HG02943 (cell line): Measurements from ENCODE around the gene MYO3B.

Source experiments
- ATAC-seq: cut with Tn5 transposase; IDR thresholded peaks from one replicate; pipeline ENCODE4 v1.9.1; 2021; ENCODE audit warnings: mild to moderate bottlenecking, low read depth, moderate library complexity; ENCODE audit not compliant: unreplicated experiment

MYO3B gene

DNA sequence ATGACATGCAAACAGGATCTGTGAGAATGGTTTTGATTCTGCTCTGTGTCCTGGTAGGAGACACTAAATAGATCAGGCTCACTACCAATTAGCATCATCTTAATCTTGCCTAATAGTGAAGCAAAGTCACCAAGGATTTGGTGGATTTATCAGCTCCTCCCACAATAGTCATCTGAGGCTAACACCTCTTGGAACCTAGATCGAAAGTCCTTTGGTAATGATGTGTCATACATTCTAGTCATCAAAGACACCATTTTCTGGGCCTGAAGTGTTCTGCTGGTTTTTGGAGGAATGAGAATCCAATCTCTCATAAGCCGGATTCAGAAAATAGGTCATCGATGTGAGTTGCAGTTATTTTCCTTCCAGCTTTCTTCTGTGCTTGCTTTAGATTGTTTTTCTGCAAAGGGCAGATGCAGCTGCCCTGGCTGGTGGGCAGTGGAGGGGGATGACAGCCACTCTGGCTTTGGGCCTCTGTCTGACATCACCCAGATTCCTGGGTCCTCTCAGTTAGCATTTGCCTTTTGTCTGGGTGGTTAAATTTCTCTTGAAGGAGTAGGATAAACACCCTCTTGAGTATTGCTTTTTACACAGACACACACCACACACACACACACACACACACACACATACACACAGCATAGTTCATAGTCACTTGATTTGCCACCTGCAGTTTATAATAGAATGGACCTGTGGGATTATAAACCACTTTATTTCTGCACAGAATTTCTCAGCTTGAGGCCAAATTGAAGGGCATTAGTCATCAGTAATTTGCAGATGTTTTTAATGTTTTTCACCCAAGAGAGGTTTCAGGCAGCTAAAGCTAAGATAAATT is at the start of gene MYO3B:
Gene MYO3B, plus strand, starts transcription at position 198 of the 832 bp plus-strand sequence. Its CDS starts 141 bp downstream, at position 339.
- ATAC-seq, result no peak

DNA sequence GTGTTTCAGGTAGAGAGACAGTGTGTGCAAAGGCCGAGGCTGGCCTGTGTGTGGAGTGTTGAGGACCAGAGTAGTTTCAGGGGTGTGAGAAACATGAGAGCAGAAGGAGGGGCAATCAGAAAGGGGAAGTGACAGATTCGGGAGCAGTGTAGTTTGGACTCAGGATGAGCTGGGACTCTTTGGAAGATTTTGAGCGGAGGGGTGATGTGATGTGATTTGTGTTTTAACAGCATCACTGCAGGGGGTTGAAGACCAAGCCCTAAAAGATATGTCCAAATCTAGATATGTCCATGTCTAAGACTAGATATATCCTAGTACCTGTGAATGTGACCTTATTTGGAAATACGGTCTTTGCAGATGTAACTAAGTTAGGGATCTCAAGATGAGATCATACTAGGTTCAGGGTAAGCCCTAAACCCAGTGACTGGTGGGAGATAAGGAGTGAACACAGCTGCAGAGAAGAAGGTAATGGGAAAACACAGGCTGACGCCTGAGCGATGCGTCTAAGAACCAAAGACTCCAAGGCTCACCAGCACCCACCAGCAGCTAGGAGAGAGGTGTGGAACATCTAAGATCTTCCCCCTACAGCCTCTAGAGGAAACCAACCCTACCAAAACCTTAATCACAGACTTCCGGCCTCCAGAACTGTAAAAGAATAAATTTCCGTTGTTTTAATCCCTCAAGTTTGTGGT is 38.5 kb upstream of the MYO3B start:
- ATAC-seq, result no peak

DNA sequence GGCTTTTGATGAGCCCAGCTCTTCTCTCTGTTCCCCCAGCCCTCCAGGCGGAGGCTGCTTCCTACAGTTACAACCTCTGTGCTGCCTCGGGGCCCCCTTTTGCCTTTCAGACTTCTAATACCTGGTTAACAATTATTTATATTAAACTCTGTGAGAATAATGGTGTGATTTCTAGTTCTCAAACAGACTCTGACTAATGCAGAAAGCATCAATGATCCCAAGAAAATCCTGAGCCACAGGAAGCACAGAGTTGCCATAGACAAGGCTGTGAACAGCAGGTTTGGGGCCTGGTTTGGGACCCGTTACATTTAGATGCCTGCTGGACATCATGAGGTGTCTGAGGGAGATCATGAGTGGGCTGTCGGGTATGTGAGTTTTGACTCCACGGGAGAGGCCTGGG is 37.4 kb upstream of the MYO3B start:
- no peak for ATAC-seq

DNA sequence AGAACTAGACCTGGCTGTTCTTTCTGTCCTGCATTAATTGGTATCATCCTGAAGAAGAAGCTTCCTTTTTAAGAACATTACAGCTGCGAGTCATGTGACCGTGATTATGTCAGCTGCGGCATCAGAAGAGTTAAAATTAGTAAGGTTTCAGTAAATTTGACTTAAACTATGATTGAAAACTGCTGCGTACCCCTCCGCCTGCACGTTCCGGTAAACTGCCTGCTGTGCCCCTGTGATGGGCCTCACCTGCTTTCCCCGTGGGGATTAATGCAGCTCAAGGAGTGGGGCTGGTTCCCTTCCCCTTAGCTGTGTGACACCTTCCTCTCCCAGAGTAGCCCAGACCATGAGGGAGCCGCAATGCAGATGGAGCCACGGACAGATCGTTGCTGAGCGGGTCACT is 36.1 kb upstream of the MYO3B start:
- ATAC-seq, result no peak

DNA sequence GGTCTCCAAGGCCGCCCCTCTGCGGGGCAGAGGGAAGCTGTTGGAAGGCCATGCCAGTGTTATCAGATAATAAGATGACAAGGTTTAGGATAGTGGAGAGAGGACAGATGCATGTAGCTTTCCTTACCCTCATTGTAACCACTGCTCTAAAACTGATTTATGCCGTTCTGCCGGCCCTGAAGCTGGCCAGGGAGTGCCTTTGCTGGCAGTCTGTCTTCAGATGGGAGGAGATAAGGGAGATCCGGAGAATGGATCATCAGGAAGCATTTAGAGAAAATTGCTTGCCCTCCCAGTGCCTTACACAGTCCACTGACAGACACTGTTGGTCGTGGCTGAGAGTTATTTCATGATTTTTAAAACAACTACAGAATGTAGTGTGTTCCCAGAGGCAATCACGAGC is 35.4 kb upstream of the MYO3B start:
- ATAC-seq, result no peak

- no peak for ATAC-seq
Observed at GRCh38 chr2:170143045-170143717, 34.8 kb upstream of the MYO3B start.

- ATAC-seq, result no peak
Observed at GRCh38 chr2:170144761-170145160, 33.2 kb upstream of the MYO3B start.

DNA sequence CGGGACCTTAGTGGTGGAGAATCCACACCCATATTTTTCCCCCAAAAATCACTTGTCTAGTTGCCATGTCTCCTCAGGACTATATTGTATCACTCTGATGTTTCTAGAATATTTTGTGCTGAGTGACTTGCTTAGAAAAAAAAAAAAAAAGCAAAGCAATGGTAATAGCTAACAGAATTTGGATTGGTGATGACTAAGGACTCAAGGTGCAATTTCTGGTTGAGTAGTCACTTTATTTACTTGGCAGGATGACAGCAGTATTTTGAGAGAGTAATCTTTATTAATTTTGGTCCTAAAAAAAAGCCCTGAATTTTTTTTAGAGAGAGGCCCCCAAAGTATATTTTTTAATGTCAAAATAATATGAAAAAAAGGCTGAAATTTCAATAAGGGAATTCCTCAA is 32.8 kb upstream of the MYO3B start:
- ATAC-seq, result no peak

DNA sequence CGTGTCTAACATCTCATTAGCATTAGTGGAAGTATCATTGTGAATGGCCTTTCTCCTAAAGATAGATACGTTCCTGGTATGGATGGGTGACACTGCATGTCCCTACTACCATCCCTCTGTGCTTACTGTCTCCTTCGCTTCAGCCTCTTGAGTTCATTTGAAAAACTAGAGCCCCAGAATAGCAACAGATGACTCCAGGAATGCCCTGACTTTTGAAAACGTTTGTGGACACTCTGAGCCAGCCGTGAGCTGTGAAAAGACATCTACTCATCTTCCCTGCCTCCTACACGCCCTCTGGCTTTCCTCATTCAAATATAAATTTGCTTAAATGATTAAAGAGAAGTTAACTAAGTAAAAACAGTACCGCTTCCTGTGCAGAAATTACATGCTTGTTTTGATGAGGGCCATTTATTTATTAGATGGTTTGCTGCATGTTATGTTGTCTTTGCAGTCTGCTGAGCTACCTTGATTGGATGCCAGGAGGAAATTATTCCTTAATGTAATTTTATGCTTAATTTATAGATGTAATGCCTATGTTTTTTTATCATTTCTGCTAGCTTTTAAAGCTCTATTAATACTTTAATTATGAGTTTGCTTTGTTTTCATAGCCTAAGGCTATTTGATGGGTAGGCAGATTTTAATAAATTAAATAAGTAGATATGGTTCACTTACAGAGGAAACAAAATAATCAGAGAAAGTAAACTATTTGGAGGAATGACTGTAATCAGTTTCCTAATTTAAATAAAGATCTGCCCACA is 32.1 kb upstream of the MYO3B start:
- no peak for ATAC-seq

DNA sequence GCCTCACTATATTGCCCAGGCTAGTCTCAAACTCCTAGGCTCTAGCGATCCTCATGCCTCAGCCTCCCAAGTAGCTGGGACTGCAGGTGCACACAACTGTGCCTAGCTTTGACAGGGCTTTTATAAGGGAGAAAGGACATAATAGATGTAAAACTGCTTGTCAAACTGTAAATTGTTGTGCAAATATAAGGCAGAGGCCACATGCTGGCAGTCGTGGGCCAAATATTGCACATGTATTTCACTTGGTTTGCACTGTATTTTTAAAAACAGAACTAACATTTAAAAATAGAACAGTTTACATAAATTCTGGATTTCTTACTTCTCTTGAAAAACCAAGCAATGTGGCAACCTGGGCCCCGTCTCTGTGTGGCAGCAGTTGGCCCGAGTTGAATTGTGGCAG is 31.2 kb upstream of the MYO3B start:
- no peak for ATAC-seq

- ATAC-seq, result no peak
Observed at GRCh38 chr2:170147576-170147975, 30.4 kb upstream of the MYO3B start.

GRCh38 chr2:170148161-170148560 is 29.8 kb upstream of the MYO3B start:
- ATAC-seq, result no peak

GRCh38 chr2:170152421-170152820 is 25.5 kb upstream of the MYO3B start:
- ATAC-seq, result no peak

- ATAC-seq, result no peak
Observed at GRCh38 chr2:170155022-170155722, 22.8 kb upstream of the MYO3B start.

DNA sequence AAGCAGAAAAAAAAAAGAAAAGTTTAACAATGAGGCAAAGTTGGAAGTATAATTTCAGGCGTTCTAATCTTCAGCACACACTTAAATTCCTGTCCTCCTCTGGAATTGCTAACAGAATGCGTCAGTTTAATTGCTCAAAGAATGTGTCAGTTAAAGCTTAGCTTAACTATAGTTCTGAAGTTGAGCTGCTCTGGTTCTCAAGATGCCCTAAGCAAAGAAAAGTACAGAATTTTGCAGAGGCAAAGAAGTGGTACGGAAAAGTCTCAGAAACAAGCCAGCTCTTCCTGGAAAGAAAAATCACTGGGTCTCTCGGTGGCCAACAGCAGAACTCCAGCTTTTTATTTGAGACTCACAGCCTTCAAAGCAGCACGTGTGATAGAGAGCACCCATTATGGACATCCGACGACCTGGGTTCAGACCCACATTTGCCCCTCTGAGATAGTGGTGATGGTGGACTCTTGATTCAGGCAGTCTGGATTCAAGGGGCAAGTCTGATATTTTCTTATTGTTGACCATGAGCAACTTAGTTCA is 22.2 kb upstream of the MYO3B start:
- ATAC-seq, result no peak

- ATAC-seq, result no peak
Observed at GRCh38 chr2:170156592-170156991, 21.4 kb upstream of the MYO3B start.

- no peak for ATAC-seq
Observed at GRCh38 chr2:170157025-170157684, 20.8 kb upstream of the MYO3B start.

- ATAC-seq, result no peak
Observed at GRCh38 chr2:170159060-170159459, 18.9 kb upstream of the MYO3B start.

DNA sequence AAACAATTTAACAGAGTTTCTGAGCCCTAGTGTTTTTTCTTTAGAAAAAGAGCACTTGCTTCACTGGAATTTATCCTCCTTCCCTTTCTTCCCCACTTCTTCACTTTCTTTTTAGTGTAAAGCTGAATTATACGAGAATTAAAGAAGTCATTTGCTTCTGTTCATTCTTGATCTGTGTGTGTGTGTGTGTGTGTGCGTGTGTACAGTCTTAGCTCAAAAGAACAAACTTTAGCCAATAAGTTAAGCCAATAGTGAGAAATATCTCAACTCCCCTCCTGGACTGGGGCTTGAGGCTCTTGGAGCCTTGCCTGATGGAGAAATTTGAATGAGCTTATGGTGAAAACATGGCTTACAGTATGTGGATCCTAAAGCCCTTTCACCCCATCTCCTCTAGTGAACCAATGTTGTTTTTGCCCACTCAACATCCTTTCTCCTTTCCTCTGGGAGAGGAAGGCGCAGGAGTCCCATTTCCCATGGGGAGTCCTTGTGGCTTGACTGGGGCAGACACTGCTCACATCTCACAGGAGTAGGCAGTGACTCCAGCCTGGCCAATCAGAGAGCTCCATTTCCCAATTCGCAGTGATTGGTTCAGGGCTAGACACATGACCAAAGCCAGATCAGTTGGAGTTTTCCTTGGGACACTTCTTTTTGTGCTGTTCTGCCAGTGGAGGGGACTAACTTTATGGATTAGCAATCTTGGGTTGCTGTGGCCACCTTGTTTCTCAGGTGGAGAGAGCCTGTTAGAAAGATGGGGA is 16.3 kb upstream of the MYO3B start:
- ATAC-seq, result no peak
